Hepatocyte (in vitro differentiated cells): ENCODE results near the gene DAB2IP. TPM values are rescaled to one million over a fixed set of nuclear protein-coding genes. Genes with fewer than 3 reads are reported as not detected.

ENCODE experiments used
- DNase-seq: peaks from one replicate; pipeline ENCODE4 v3.0.0-alpha.2; 2016; ENCODE audit warnings: low spot score
- H2AFZ ChIP-seq: fragments of 200-600 bp; sonication (generic); 2 replicates; pipeline ENCODE4 v1.6.0; 2016; ENCODE audit warnings: antibody characterized with exemption, mild to moderate bottlenecking
- H3K27ac ChIP-seq: fragments of 200-600 bp; sonication (generic); 2 replicates; pipeline ENCODE4 v1.5.1; 2016; ENCODE audit warnings: mild to moderate bottlenecking
- H3K27me3 ChIP-seq: fragments of 200-600 bp; sonication (generic); 2 replicates; pipeline ENCODE4 v1.6.1; 2016
- H3K36me3 ChIP-seq: fragments of 200-600 bp; sonication (generic); replicated peaks from 2 replicates; pipeline ENCODE4 v1.5.1; 2016; ENCODE audit warnings: low read depth; ENCODE audit not compliant: insufficient read depth
- H3K4me1 ChIP-seq: fragments of 200-600 bp; sonication (generic); 2 replicates; pipeline ENCODE4 v1.5.1; 2016; ENCODE audit warnings: mild to moderate bottlenecking, moderate library complexity; ENCODE audit not compliant: insufficient read depth
- H3K4me2 ChIP-seq: fragments of 200-600 bp; sonication (generic); 2 replicates; pipeline ENCODE4 v1.6.0; 2016
- H3K4me3 ChIP-seq: fragments of 200-600 bp; sonication (generic); 2 replicates; pipeline ENCODE4 v1.5.1; 2016; ENCODE audit warnings: mild to moderate bottlenecking
- H3K79me2 ChIP-seq: fragments of 200-600 bp; sonication (generic); 2 replicates; pipeline ENCODE4 v1.6.0; 2017; ENCODE audit warnings: mild to moderate bottlenecking
- H3K9me2 ChIP-seq: fragments of 200-600 bp; sonication (generic); replicated peaks from 2 replicates; pipeline ENCODE4 v1.6.0; 2017; ENCODE audit warnings: mild to moderate bottlenecking; ENCODE audit not compliant: insufficient read depth
- H3K9me3 ChIP-seq: fragments of 200-600 bp; sonication (generic); 2 replicates; pipeline ENCODE4 v1.5.1; 2016; ENCODE audit warnings: low read depth, mild to moderate bottlenecking
- H4K20me1 ChIP-seq: fragments of 200-600 bp; sonication (generic); 2 replicates; pipeline ENCODE4 v1.6.0; 2016; ENCODE audit warnings: mild to moderate bottlenecking; ENCODE audit not compliant: insufficient read depth, poor library complexity, severe bottlenecking
- CTCF ChIP-seq: fragments of 200-600 bp; sonication (generic); IDR thresholded peaks from 2 replicates; pipeline ENCODE4 v1.5.1; 2016; ENCODE audit warnings: antibody characterized with exemption, mild to moderate bottlenecking; ENCODE audit not compliant: poor library complexity
- EZH2 ChIP-seq: fragments of 200-600 bp; sonication (generic); IDR thresholded peaks from 2 replicates; pipeline ENCODE4 v1.6.1; 2016; ENCODE audit warnings: antibody characterized with exemption, mild to moderate bottlenecking, borderline replicate concordance
- EZH2phosphoT487 ChIP-seq: fragments of 200-600 bp; sonication (generic); IDR thresholded peaks from one replicate; pipeline ENCODE4 v1.6.1; 2018; ENCODE audit warnings: antibody characterized with exemption, mild to moderate bottlenecking, low read depth, moderate library complexity; ENCODE audit not compliant: unreplicated experiment, severe bottlenecking
- WGBS: methylation state at CpG from one replicate; pipeline ENCODE4 v1.1.6; 2016; ENCODE audit warnings: low lambda C conversion rate; ENCODE audit errors: missing lambda C conversion rate; 5-methylcytosine and 5-hydroxymethylcytosine counted together
- polyA plus RNA-seq: library from polyadenylated mRNA; unstranded; fragments of >200 nt; fragmentation: Nextera tagmentation; extraction: Ambion mirVana; gene quantifications from 2 replicates; pipeline ENCODE4 v1.2.1, GENCODE V29; 2016
- total RNA-seq: library from RNA; depleted of rRNA; stranded (reverse); fragments of >200 nt; gene quantifications from 2 replicates; pipeline ENCODE4 v1.2.3, GENCODE V29; 2014

DAB2IP gene
- total and polyA plus RNA-seq, 2 experiments from 2014 or later = 11.6 to 31.0 TPM

DNA sequence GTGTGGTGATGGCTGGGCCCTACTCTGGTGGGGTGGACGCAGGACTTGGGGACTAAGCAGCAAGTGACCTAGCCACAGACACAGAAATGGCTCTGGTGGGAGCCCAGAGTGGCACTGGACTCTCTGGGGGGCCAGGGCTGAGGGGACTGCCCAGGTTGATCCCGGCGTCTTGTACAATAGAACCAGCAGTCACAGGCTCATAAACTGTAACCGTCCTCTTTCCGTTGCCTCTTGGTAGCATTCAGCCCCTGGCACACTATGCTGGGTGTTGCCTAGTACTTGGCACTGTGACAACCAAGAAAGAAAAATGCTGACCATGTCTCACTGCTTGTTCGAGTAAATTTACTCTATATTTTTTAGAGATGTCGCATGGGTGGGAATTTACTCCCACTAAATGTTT, 80.5 kb downstream of the DAB2IP start:
- Histone ChIP-seq H3K9me3 (no peaks in the 10 kb centered on the region), H3K79me2 (peaks cover 64% of the 10 kb centered on the region), H3K27ac (no peak overlapping the region), H3K4me1 (peaks cover 18% of the 10 kb centered on the region), H3K4me2 (no peak overlapping the region), H3K36me3 (no peaks in the 10 kb centered on the region), H3K27me3 (no peaks in the 10 kb centered on the region), H3K9me2 (no peaks in the 10 kb centered on the region), H4K20me1 (peaks cover 48% of the 10 kb centered on the region), H3K4me3 (no peak overlapping the region), H2AFZ (no peak overlapping the region)
- WGBS = 85% methylated on average over 7 of the region's 7 CpGs
- TF ChIP-seq CTCF (no peak), EZH2phosphoT487 (no peak), EZH2 (no peak)
- DNase-seq = no peak

DNA sequence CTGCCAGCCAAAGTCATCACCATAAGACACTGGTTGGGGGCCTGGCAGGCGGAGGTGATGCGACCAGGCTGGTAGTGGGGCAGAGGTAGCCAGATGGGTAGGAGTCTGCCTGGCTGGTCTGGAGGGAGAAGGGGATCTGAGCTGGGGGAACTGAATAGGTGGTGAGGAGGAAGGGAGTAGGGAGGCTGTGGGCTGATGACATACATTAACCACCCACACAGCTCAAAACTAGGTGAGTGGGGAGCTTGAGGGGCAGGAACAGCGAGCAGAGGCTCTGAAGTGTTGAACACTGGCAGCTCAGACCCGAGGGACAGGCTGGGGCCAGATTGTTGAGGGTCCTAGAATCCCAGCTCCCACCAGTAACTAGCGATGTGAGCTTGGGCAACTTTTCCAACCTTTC, 81.0 kb downstream of the DAB2IP start:
- TF ChIP-seq EZH2 (no peak), CTCF (no peak), EZH2phosphoT487 (no peak)
- Histone ChIP-seq H3K9me3 (no peaks in the 10 kb centered on the region), H3K27me3 (no peaks in the 10 kb centered on the region), H4K20me1 (peaks cover 45% of the 10 kb centered on the region), H3K9me2 (no peaks in the 10 kb centered on the region), H3K27ac (no peak overlapping the region), H3K4me3 (no peak overlapping the region), H2AFZ (no peak overlapping the region), H3K4me1 (peaks cover 22% of the 10 kb centered on the region), H3K79me2 (peaks cover 65% of the 10 kb centered on the region), H3K36me3 (no peaks in the 10 kb centered on the region), H3K4me2 (no peak overlapping the region)
- 87% methylated on average over 5 of the region's 5 CpGs for WGBS
- no peak for DNase-seq

DNA sequence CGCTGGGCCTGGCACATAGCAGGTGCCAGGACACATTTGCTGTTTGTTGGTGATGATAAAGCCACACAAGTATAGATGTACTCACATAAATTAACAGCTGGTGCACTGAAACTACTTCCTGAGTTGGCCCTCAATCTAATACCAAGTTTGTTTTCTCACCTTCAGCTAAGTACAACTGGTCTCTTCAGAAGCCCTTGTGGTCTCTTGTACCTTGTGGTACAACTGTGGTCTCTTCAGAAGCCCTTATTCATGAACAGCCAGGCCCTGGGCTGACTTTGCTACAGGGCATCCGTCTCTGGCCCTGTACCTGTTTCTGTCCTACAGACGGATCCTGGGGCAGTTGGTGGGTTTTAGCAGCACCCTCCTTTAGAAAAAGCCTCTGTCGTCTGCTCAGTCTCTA, 81.5 kb downstream of the DAB2IP start:
- Histone ChIP-seq H3K4me2 (no peak overlapping the region), H3K36me3 (no peaks in the 10 kb centered on the region), H3K9me3 (no peaks in the 10 kb centered on the region), H3K79me2 (peaks cover 65% of the 10 kb centered on the region), H3K4me3 (no peak overlapping the region), H3K27me3 (no peaks in the 10 kb centered on the region), H2AFZ (no peak overlapping the region), H3K9me2 (no peaks in the 10 kb centered on the region), H3K27ac (peak overlapping the region; percentile 53), H3K4me1 (peaks cover 27% of the 10 kb centered on the region), H4K20me1 (peaks cover 45% of the 10 kb centered on the region)
- WGBS = 83% methylated on average over 4 of the region's 4 CpGs
- DNase-seq = no peak
- TF ChIP-seq EZH2phosphoT487 = no peak
- TF ChIP-seq EZH2 = no peak
- no peak for TF ChIP-seq CTCF

GRCh38 chr9:121734465-121734864, 83.0 kb downstream of the DAB2IP start:
- TF ChIP-seq EZH2 = no peak
- TF ChIP-seq EZH2phosphoT487 = no peak
- TF ChIP-seq CTCF = no peak
- Histone ChIP-seq H2AFZ (no peak overlapping the region), H3K27me3 (no peaks in the 10 kb centered on the region), H3K9me2 (no peaks in the 10 kb centered on the region), H3K4me3 (no peak overlapping the region), H3K4me1 (peaks cover 42% of the 10 kb centered on the region), H3K79me2 (peaks cover 67% of the 10 kb centered on the region), H3K4me2 (no peak overlapping the region), H3K36me3 (no peaks in the 10 kb centered on the region), H4K20me1 (peaks cover 45% of the 10 kb centered on the region), H3K27ac (no peak overlapping the region), H3K9me3 (no peaks in the 10 kb centered on the region)
- DNase-seq = no peak
- WGBS = 88% methylated on average over 1 of the region's 1 CpG
